IPS-18c (cell line): ENCODE measurements around the gene WDR3.

Experiments
- H3K4me3 ChIP-seq: 2 replicates; pipeline ENCODE4 v1.7.0; 2013; ENCODE audit warnings: low read depth, mild to moderate bottlenecking, low read length, moderate library complexity; ENCODE audit not compliant: insufficient read depth
- H3K9me3 ChIP-seq: one replicate; pipeline ENCODE4 v1.6.1; 2013; ENCODE audit warnings: mild to moderate bottlenecking, low read length, moderate library complexity; ENCODE audit not compliant: control insufficient read depth, insufficient read depth

The WDR3 gene

DNA sequence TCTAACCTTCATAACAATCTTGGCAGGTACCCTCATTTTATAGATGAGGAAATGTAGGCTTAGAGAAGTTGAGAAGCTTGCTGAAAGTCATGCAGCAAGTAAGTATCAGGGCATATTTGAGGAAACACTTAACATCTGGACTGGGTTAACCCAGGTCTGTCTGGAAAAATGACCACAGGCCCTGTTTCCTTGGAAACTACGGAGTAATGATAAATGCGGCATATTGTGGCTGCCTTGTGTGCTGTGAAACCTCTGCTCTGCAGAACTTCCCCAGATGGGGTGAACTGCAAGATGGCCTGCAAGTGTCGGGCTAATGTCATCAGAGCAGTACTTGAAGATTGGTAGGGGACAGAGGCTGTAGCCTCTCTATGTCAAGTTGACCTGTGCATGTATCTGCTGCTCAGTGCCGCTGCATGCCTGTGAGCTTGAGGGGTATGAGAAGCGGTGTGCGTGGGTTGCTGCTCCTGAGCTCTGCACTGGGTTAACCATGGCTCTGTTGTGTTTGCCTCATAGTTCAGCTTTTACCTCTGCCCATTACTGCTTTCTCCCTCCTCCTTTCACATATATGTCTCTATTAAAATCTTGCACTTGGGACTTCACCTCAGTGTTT lies 83.1 kb downstream of the WDR3 start:
- Histone ChIP-seq H3K9me3 (no peaks in the 10 kb centered on the region), H3K4me3 (no peak overlapping the region)

DNA sequence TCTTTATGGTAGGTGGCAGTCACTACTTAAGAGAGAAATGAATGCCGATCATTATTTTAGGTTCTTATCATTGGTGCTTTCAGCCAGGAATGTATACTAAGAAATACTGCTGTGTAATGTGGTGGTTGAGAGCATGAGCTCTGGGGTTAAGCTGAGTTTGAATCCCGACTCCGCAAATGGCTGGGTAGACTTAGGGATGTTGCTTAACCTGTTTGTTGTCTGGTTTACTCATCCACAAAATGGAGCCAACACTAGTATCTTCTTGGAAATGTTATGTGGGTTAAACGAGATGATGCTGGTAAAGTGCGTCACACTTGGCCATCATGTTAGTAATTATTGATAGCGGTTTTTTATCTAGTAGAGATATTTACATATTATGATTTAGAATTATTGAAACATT lies 83.8 kb downstream of the WDR3 start:
- no peaks in the 10 kb centered on the region for H3K9me3 ChIP-seq
- H3K4me3 ChIP-seq, result no peak overlapping the region

DNA sequence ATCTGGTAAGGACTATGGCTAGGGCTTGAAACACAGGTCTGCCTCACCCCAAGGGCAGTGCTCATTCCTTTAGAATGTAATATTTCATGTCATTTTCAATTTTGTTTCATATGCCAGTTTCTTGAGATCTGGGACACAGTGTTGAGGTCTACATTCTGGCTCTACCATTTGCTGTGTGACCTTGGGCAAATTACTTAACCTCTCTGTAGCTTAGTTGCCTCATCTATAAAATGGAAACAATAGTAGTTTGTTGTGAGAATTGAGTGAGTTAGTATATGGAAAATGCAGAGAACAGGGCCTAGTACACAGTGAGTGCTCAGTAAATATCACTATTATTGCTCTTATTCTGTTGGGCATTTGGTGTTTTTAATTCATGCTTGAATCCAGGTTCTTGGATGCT lies 84.4 kb downstream of the WDR3 start:
- Histone ChIP-seq H3K4me3 (no peak overlapping the region), H3K9me3 (no peaks in the 10 kb centered on the region)
